Sigmoid colon (tissue), 7 donors: Measurements from ENCODE around the gene VAC14. TPM values are rescaled to one million over a fixed set of nuclear protein-coding genes. Genes with fewer than 3 reads are reported as not detected.

Experiments used
- DNase-seq: peaks from one replicate; pipeline ENCODE4 v3.0.0-alpha.2; 2019
- H3K27ac ChIP-seq, 4 donors: fragments of 200-600 bp; sonication (generic); one replicate each; pipeline ENCODE4 v1.5.1; 2016 to 2019; ENCODE audit warnings: mild to moderate bottlenecking in 1 of 4
- H3K27me3 ChIP-seq, 3 donors: fragments of 200-600 bp; sonication (generic); one replicate each; pipeline ENCODE4 v1.5.1; 2019; ENCODE audit warnings: mild to moderate bottlenecking in 1 of 3
- H3K36me3 ChIP-seq, 4 donors: fragments of 200-600 bp; sonication (generic); one replicate each; pipeline ENCODE4 v1.5.1; 2016 to 2019
- H3K4me1 ChIP-seq, 4 donors: fragments of 200-600 bp; sonication (generic); one replicate each; pipeline ENCODE4 v1.5.1; 2017 to 2019
- H3K4me3 ChIP-seq, 4 donors: fragments of 200-600 bp; sonication (generic); one replicate each; pipeline ENCODE4 v1.5.1; 2017 to 2019; ENCODE audit warnings: mild to moderate bottlenecking in 2 of 4, moderate library complexity in 1 of 4
- H3K9me3 ChIP-seq, 4 donors: fragments of 200-600 bp in 3 of 4; sonication (generic) in 3 of 4; one replicate each; pipeline versions ENCODE4 v1.5.1 to v1.6.1; 2013 to 2019
- CTCF ChIP-seq, 4 experiments: fragments of 450-650 bp in 3 of 4; fragments of 200-600 bp in 1 of 4; IDR thresholded peaks; one replicate each; pipeline ENCODE4 v1.5.1; 2016 to 2019; ENCODE audit warnings: antibody characterized with exemption in 4 of 4, mild to moderate bottlenecking in 3 of 4, moderate library complexity in 2 of 4
- EP300 ChIP-seq, 4 donors: sonication (generic); formaldehyde crosslinking; IDR thresholded peaks; one replicate each; pipeline ENCODE4 v1.6.1; 2017; ENCODE audit warnings: antibody characterized with exemption in 4 of 4
- POLR2A ChIP-seq, 2 donors: fragments of 450-650 bp; IDR thresholded peaks; one replicate each; pipeline ENCODE4 v1.6.1; 2016; ENCODE audit warnings: antibody characterized with exemption in 2 of 2, mild to moderate bottlenecking in 2 of 2, moderate library complexity in 2 of 2
- POLR2AphosphoS5 ChIP-seq, 4 donors: sonication (generic); formaldehyde crosslinking; IDR thresholded peaks; one replicate each; pipeline ENCODE4 v1.6.1; 2017; ENCODE audit warnings: antibody characterized with exemption in 4 of 4
- WGBS, 2 donors: extraction: QIAGEN DNeasy Blood & Tissue Kit; methylation state at CpG; one replicate each; pipeline ENCODE4 v1.1.7; 2013; 5-methylcytosine and 5-hydroxymethylcytosine counted together
- intact Hi-C: fragments of 100-400 bp; cut with DNase I; formaldehyde crosslinking; loops from one replicate; pipeline ENCODE4 v1.15.1; 2023
- polyA plus RNA-seq, 3 donors: library from polyadenylated mRNA; stranded (reverse); fragments of 200-250 nt; gene quantifications; one replicate each; pipeline ENCODE4 v1.2.3, GENCODE V29; 2013
- total RNA-seq, 4 donors: library from RNA; depleted of rRNA; stranded (reverse); fragments of >200 nt; gene quantifications; one replicate each; pipeline ENCODE4 v1.1.0, GENCODE V29; 2016
- donor health status: healthy with polysubstance abuse.
- donor health status: Bipolar disorder and iron deficiency.
- donor health status: healthy.

Gene VAC14
- total and polyA plus RNA-seq, 7 donors: 16.8 to 36.2 (median 22.1) TPM

DNA sequence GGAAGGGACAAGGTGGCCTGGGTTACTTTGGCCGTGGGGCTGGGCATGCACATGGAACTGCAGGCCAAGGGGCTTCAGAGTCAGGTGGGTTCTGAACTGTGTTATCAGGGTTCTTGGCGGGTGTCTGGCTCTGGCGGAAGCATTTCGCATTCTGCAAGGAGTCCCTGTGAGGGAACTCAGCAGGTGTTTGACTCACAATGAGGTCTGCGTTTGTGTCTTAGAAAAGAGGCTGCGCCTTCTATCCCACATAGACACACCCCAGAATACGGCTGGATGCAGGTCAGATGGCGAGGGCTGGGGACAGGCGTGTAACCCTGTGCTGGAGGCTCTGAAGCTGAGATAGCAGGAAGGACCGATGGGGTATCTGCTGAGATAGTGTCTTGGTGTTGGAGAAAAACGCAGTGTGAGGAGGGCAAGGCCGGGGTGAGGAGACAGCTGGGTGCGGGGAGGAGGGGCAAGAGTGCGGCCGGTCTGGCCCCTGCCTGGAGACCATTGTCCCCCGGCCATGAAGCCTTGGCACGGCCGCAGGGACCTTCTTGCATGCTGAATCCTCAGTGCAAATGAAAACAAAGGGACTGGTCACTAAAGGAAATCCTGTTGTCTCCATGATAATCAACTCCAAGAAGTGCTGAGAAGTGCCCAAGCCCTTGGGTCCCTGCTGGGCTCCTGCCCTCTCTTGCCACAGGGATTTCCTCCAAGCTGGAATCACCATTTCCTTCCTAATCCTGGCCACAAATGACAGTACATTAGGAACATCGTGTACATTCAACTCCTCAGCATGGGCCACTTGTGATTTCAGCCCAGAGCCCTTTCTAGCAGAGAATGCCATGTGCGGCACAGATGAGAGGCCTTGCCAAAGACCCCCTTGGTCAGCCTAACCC is 92.4 kb downstream of the VAC14 start:
- Histone ChIP-seq H3K27ac (peak overlapping the region; percentile 92 to 99 (median 98)), H3K4me3 (no peak overlapping the region), H3K9me3 (no peaks in the 10 kb centered on the region), H3K27me3 (no peaks in the 10 kb centered on the region), H3K36me3 (no peaks in the 10 kb centered on the region), H3K4me1 (peaks cover under 1 to 99% (median 98%) of the 10 kb centered on the region in 4 donors)
- intact Hi-C loops: no loop called here
- TF ChIP-seq CTCF (IDR thresholded peaks at IDR 0.05): no peak
- TF ChIP-seq EP300 (IDR thresholded peaks at IDR 0.05): no peak
- no peak for TF ChIP-seq POLR2AphosphoS5 (IDR thresholded peaks at IDR 0.05)
- TF ChIP-seq POLR2A (IDR thresholded peaks at IDR 0.05): no peak
- 84 to 93% methylated on average over 20 of the region's 20 CpGs for WGBS, 2 donors
- DNase-seq: no peak

GRCh38 chr16:70706948-70707465 is 94.0 kb downstream of the VAC14 start:
- peak; percentile 64 to 78 (median 72) for TF ChIP-seq POLR2AphosphoS5 (IDR thresholded peaks at IDR 0.05)
- TF ChIP-seq CTCF (IDR thresholded peaks at IDR 0.05): no peak
- peak in 2 of 4 donors; percentile 54 to 85 for TF ChIP-seq EP300 (IDR thresholded peaks at IDR 0.05)
- intact Hi-C loops: no loop called here
- Histone ChIP-seq H3K27ac (peak overlapping the region; percentile 92 to 99 (median 98)), H3K9me3 (no peaks in the 10 kb centered on the region), H3K36me3 (no peaks in the 10 kb centered on the region), H3K4me3 (no peak overlapping the region), H3K27me3 (no peaks in the 10 kb centered on the region), H3K4me1 (peaks cover 6 to 99% (median 98%) of the 10 kb centered on the region in 4 donors)
- WGBS, 2 donors: 70 to 86% methylated on average over 7 of the region's 7 CpGs
- DNase-seq: peak; percentile 90

DNA sequence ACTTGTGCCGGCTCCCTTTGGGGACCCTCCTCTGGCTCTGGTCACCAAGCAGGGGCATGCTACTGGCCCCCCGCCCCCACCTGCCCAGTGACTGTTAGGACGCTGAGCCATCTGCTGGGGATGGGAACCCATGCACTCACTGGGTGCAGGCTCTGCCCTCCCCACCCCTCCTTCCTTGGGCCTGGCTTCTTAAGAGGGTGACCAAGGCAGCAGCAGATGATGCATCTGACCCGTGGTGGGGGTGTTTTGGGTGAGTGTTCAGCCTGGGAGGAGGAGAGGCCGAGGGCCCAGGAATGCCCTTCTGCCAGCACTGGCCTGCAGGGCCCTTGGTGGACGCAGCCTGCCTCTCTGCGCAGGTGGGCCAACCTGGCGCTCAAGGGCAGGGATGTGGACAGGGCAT is 95.9 kb downstream of the VAC14 start:
- H3K27me3 ChIP-seq: no peaks in the 10 kb centered on the region
- no peaks in the 10 kb centered on the region for H3K9me3 ChIP-seq
- WGBS, 2 donors: 91 to 93% methylated on average over 8 of the region's 8 CpGs
- intact Hi-C loops: loop anchor here (2.0 kb wide), 1 partner anchor 14 kb away; no protein-coding TSS in a partner anchor
- H3K36me3 ChIP-seq: no peaks in the 10 kb centered on the region
- TF ChIP-seq CTCF (IDR thresholded peaks at IDR 0.05) (no peak), POLR2AphosphoS5 (IDR thresholded peaks at IDR 0.05) (no peak), POLR2A (IDR thresholded peaks at IDR 0.05) (no peak), EP300 (IDR thresholded peaks at IDR 0.05) (no peak)
- DNase-seq: no peak
- H3K4me3 ChIP-seq: no peak overlapping the region
- peak overlapping the region; percentile 92 to 99 (median 98) for H3K27ac ChIP-seq
- H3K4me1 ChIP-seq: peaks cover 6 to 100% (median 99%) of the 10 kb centered on the region in 4 donors

GRCh38 chr16:70704586-70704985 is 96.4 kb downstream of the VAC14 start:
- Histone ChIP-seq H3K27ac (peak overlapping the region; percentile 92 to 99 (median 98)), H3K27me3 (no peaks in the 10 kb centered on the region), H3K4me3 (no peak overlapping the region), H3K9me3 (no peaks in the 10 kb centered on the region), H3K36me3 (no peaks in the 10 kb centered on the region), H3K4me1 (peaks cover 6 to 100% (median 98%) of the 10 kb centered on the region in 4 donors)
- intact Hi-C loops: loop anchor here (2.0 to 5.0 kb wide), 2 partner anchors 14 to 33 kb away; no protein-coding TSS in a partner anchor
- DNase-seq: no peak
- 81 to 85% methylated on average over 11 of the region's 11 CpGs for WGBS, 2 donors
- TF ChIP-seq EP300 (IDR thresholded peaks at IDR 0.05) (no peak), POLR2AphosphoS5 (IDR thresholded peaks at IDR 0.05) (no peak), CTCF (IDR thresholded peaks at IDR 0.05) (no peak), POLR2A (IDR thresholded peaks at IDR 0.05) (no peak)
